RWPE1 (cell line): ENCODE results near the gene ACY1.

ENCODE experiments used
- CTCF ChIA-PET: fragments of 350-600 bp; sonication (Branson Sonifier 250); formaldehyde crosslinking; extraction: SDS; loops from one replicate; lab custom pipeline; 2021; lab: Yijun Ruan, JAX
- POLR2A ChIA-PET: fragments of 400-600 bp; formaldehyde crosslinking; extraction: SDS; loops from one replicate; lab custom pipeline; 2020; ENCODE audit warnings: antibody characterized with exemption; ENCODE audit not compliant: low non-redundant PET; lab: Yijun Ruan, JAX
- DNase-seq: peaks from one replicate; pipeline ENCODE4 v3.0.0; 2012; ENCODE audit warnings: low spot score
- H3K27ac ChIP-seq: fragments of 450-650 bp; 2 replicates; pipeline ENCODE4 v1.5.1; 2017
- TF ChIP-seq, protein P1 (sequence below): fragments of 450-650 bp; conservative IDR thresholded peaks from 2 replicates; pipeline ENCODE4 v1.5.1; 2017; ENCODE audit warnings: low read depth, mild to moderate bottlenecking

ACY1 gene

DNA sequence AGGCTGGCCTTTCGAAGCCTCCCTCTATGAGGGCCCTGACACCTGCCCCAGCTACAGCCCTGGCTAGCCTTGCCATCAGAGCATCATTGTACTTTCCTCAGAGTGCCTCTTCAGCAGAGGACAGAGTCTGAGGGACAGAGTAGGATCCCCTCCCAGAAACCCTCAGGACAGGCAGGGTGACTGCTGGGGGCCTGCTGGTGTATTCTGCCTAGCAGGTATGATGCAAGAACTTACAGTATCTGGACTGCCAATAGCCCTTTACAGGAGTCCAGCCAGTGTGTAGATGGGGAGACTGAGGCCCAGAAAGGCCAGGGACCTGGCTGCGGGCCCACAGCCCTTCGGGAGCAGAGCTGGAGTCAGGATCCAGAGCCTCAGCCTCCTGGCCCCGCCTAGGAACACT is 54.0 kb downstream of the ACY1 start:
- CTCF ChIA-PET = interaction anchor here (0.6 to 1.0 kb wide), 3 partner anchors 15 to 35 kb away, joined by 3 to 4 read pairs (median 3); no protein-coding TSS in a partner anchor
- TF ChIP-seq, protein P1, sequence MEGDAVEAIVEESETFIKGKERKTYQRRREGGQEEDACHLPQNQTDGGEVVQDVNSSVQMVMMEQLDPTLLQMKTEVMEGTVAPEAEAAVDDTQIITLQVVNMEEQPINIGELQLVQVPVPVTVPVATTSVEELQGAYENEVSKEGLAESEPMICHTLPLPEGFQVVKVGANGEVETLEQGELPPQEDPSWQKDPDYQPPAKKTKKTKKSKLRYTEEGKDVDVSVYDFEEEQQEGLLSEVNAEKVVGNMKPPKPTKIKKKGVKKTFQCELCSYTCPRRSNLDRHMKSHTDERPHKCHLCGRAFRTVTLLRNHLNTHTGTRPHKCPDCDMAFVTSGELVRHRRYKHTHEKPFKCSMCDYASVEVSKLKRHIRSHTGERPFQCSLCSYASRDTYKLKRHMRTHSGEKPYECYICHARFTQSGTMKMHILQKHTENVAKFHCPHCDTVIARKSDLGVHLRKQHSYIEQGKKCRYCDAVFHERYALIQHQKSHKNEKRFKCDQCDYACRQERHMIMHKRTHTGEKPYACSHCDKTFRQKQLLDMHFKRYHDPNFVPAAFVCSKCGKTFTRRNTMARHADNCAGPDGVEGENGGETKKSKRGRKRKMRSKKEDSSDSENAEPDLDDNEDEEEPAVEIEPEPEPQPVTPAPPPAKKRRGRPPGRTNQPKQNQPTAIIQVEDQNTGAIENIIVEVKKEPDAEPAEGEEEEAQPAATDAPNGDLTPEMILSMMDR = no peak
- no peak for DNase-seq
- POLR2A ChIA-PET = interaction anchor here (0.9 to 2.0 kb wide), 3 partner anchors 9 to 17 kb away, joined by 3 to 4 read pairs (median 3); no protein-coding TSS in a partner anchor
- peak overlapping the region; percentile 100 for H3K27ac ChIP-seq

DNA sequence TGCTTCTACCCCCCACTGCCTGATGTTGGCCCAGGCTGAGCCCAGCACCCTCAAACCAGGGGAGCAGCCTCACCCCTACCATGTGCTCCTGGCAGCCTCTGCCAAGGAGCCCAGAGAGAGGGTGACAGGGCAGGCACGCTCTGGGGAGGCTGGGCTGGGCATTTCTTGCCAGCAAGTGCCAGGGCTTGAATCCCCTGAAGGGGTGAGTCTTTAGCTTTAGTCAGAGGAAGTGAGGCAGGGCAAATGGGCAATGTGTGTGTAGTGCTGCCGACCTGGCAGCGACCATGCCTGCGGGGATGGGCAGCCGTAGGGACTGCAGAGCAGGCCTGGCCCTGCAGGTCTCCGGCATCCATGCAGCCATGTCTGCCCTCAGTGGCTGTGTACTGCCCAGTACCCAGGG is 54.9 kb downstream of the ACY1 start:
- CTCF ChIA-PET = interaction anchor here (0.7 to 1.0 kb wide), 2 partner anchors 14 to 332 kb away, joined by 4 to 5 read pairs; no protein-coding TSS in a partner anchor
- peak; percentile 47 for DNase-seq
- TF ChIP-seq, protein P1 = no peak
- POLR2A ChIA-PET = interaction anchor here (1.1 to 2.0 kb wide), 2 partner anchors 8 to 16 kb away, joined by 3 to 4 read pairs; no protein-coding TSS in a partner anchor
- H3K27ac ChIP-seq = peak overlapping the region; percentile 100
